ENCODE results near the gene MXD4. TPM values are rescaled to one million over a fixed set of nuclear protein-coding genes. Genes with fewer than 3 reads are reported as not detected.

MXD4 gene
- total RNA-seq, 1 donor from 2014 or later, result 36.7 TPM

GRCh38 chr4:2304321-2304876 lies 42.5 kb upstream of the MXD4 start:
- DNase-seq, result no peak
- H3K4me1 Mint-ChIP-seq, result no peaks in the 10 kb centered on the region
- POLR2A ChIA-PET, result no interaction called here
- no peak overlapping the region for H3K27ac Mint-ChIP-seq
- no peak overlapping the region for H3K4me3 Mint-ChIP-seq
- H3K9me3 Mint-ChIP-seq, result peaks cover 9% of the 10 kb centered on the region
- CTCF ChIA-PET, result no interaction called here
- peaks cover 3% of the 10 kb centered on the region for H3K36me3 Mint-ChIP-seq (ENCODE audit: low read depth)
- no peaks in the 10 kb centered on the region for H3K27me3 Mint-ChIP-seq
- TF ChIP-seq CTCF (IDR thresholded peaks at IDR 0.05), result no peak
- no peak for ATAC-seq (ENCODE audit: low read depth)
- intact Hi-C loops (cut with micrococcal nuclease), result no loop called here

GRCh38 chr4:2303686-2304320 lies 41.9 kb upstream of the MXD4 start:
- no peak for TF ChIP-seq CTCF (IDR thresholded peaks at IDR 0.05)
- Mint-ChIP-seq H3K27ac (no peak overlapping the region), H3K9me3 (peaks cover 9% of the 10 kb centered on the region), H3K27me3 (no peaks in the 10 kb centered on the region), H3K4me3 (no peak overlapping the region), H3K4me1 (peaks cover 1% of the 10 kb centered on the region), H3K36me3 (ENCODE audit: low read depth) (peaks cover 3% of the 10 kb centered on the region)
- no peak for ATAC-seq (ENCODE audit: low read depth)
- POLR2A ChIA-PET, result no interaction called here
- DNase-seq, result no peak
- CTCF ChIA-PET, result no interaction called here
- intact Hi-C loops (cut with micrococcal nuclease), result no loop called here

GRCh38 chr4:2303121-2303685 lies 41.3 kb upstream of the MXD4 start:
- no peak overlapping the region for H3K4me3 Mint-ChIP-seq
- H3K36me3 Mint-ChIP-seq (ENCODE audit: low read depth), result peaks cover 3% of the 10 kb centered on the region
- peaks cover 9% of the 10 kb centered on the region for H3K9me3 Mint-ChIP-seq
- ATAC-seq (ENCODE audit: low read depth) (no peak), DNase-seq (no peak)
- TF ChIP-seq CTCF (IDR thresholded peaks at IDR 0.05), result no peak
- H3K4me1 Mint-ChIP-seq, result peaks cover 4% of the 10 kb centered on the region
- H3K27ac Mint-ChIP-seq, result no peak overlapping the region
- POLR2A ChIA-PET, result no interaction called here
- CTCF ChIA-PET, result no interaction called here
- no peaks in the 10 kb centered on the region for H3K27me3 Mint-ChIP-seq
- intact Hi-C loops (cut with micrococcal nuclease), result no loop called here

GRCh38 chr4:2302387-2303119 lies 40.6 kb upstream of the MXD4 start:
- POLR2A ChIA-PET, result interaction anchor here (0.6 to 0.9 kb wide), 2 partner anchors 12 to 40 kb away, joined by 3 read pairs; partner anchors contain the start of gene MXD4
- CTCF ChIA-PET, result no interaction called here

More at GRCh38 chr4:2302387-2303119, 40.6 kb upstream of the MXD4 start:
- H3K36me3 Mint-ChIP-seq (ENCODE audit: low read depth), result peaks cover 3% of the 10 kb centered on the region
- no peak overlapping the region for H3K27ac Mint-ChIP-seq
- TF ChIP-seq CTCF (IDR thresholded peaks at IDR 0.05), result no peak
- peaks cover 9% of the 10 kb centered on the region for H3K9me3 Mint-ChIP-seq
- DNase-seq (no peak), ATAC-seq (ENCODE audit: low read depth) (no peak)
- H3K27me3 Mint-ChIP-seq, result no peaks in the 10 kb centered on the region
- no peak overlapping the region for H3K4me3 Mint-ChIP-seq
- peaks cover 11% of the 10 kb centered on the region for H3K4me1 Mint-ChIP-seq
- intact Hi-C loops (cut with micrococcal nuclease), result no loop called here

All from activated B cell treated with CpG ODN at 0.5 μM for 24 hours (primary cell).